ENCODE data around the gene ARHGAP18. TPM values are rescaled to one million over a fixed set of nuclear protein-coding genes. Genes with fewer than 3 reads are reported as not detected.

Gene ARHGAP18
- total and polyA plus RNA-seq, 2 experiments from 2014 or later: 4.3 to 5.0 TPM

GRCh38 chr6:129653746-129654145, 56.2 kb downstream of the ARHGAP18 start:
- Histone ChIP-seq H3K4me3 (no peak overlapping the region), H3K79me2 (replicated peaks; ENCODE audit: insufficient read depth) (no peaks in the 10 kb centered on the region), H3K4me1 (ENCODE audit: insufficient read depth) (peaks cover 5% of the 10 kb centered on the region; the same call in 1 of the 2 replicates), H3K27ac (ENCODE audit: low read depth) (no peak overlapping the region), H3F3A (replicated peaks; ENCODE audit: low read depth) (no peaks in the 10 kb centered on the region), H3K9me2 (ENCODE audit: insufficient read depth) (no peaks in the 10 kb centered on the region), H3K4me2 (no peak overlapping the region), H3K36me3 (ENCODE audit: insufficient read depth) (no peaks in the 10 kb centered on the region), H4K20me1 (replicated peaks; ENCODE audit: insufficient read depth) (no peaks in the 10 kb centered on the region), H2AFZ (no peak overlapping the region), H3K27me3 (ENCODE audit: insufficient read depth) (no peaks in the 10 kb centered on the region)
- no peak for ATAC-seq
- no peaks in the 10 kb centered on the region for H3K36me3 Mint-ChIP-seq (ENCODE audit: low read depth)
- no peak overlapping the region for H3K4me3 Mint-ChIP-seq
- no peaks in the 10 kb centered on the region for H3K9me3 Mint-ChIP-seq
- no peak for TF ChIP-seq ZNF462 (CRISPR knock-in tag; IDR thresholded peaks at IDR 0.05)
- TF ChIP-seq POLR2AphosphoS5 (IDR thresholded peaks at IDR 0.05; ENCODE audit: low read depth): no peak
- TF ChIP-seq REST (IDR thresholded peaks at IDR 0.05; ENCODE audit: unreplicated experiment): no peak
- TF ChIP-seq CTCF (conservative IDR thresholded peaks at IDR 0.05; ENCODE audit: low read depth in 2 of 2): no peak
- TF ChIP-seq EZH2 (IDR thresholded peaks at IDR 0.05; ENCODE audit: low read depth, unreplicated experiment): no peak
- TF ChIP-seq STAT1 (IDR thresholded peaks at IDR 0.05; ENCODE audit: unreplicated experiment): no peak
- no peak for TF ChIP-seq ETS1 (IDR thresholded peaks at IDR 0.05)
- no peak for TF ChIP-seq JUNB (IDR thresholded peaks at IDR 0.05; ENCODE audit: unreplicated experiment)
- TF ChIP-seq CREB1 (CRISPR knock-in tag; IDR thresholded peaks at IDR 0.05; ENCODE audit: low read depth): no peak
- TF ChIP-seq ZNF114 (CRISPR knock-in tag; IDR thresholded peaks at IDR 0.05): no peak
- TF ChIP-seq EZH2phosphoT487 (IDR thresholded peaks at IDR 0.05; ENCODE audit: unreplicated experiment): no peak
- no peak for TF ChIP-seq ZNF331 (CRISPR knock-in tag; IDR thresholded peaks at IDR 0.05; ENCODE audit: low read depth)
- H3K27ac Mint-ChIP-seq: no peak overlapping the region
- H3K27me3 Mint-ChIP-seq (ENCODE audit: insufficient read depth, low read depth, poor library complexity): no peaks in the 10 kb centered on the region
- DNase-seq (ENCODE audit: low spot score): no peak
- H3K4me1 Mint-ChIP-seq: peaks cover 3% of the 10 kb centered on the region
